ENCODE results near the gene SVEP1.

SVEP1 gene

GRCh38 chr9:110451726-110452125, 127.8 kb downstream of the SVEP1 start:
- H3F3A ChIP-seq (ENCODE audit: control insufficient read depth, insufficient read depth): no peaks in the 10 kb centered on the region
- H3K9me3 ChIP-seq (ENCODE audit: control insufficient read depth, insufficient read depth, low read length): no peaks in the 10 kb centered on the region
- no peaks in the 10 kb centered on the region for H3K4me1 ChIP-seq (ENCODE audit: control insufficient read depth, low read length)
- no peaks in the 10 kb centered on the region for H4K20me1 ChIP-seq (ENCODE audit: control insufficient read depth, insufficient read depth, low read depth, low read length)
- no peaks in the 10 kb centered on the region for H3K36me3 ChIP-seq (ENCODE audit: control insufficient read depth, low read length)
- H3K27ac ChIP-seq (ENCODE audit: low read depth, low read length): no peak overlapping the region
- no peak overlapping the region for H3K4me3 ChIP-seq (ENCODE audit: low read length)
- TF ChIP-seq EZH2phosphoT487 (IDR thresholded peaks at IDR 0.05; ENCODE audit: borderline replicate concordance, low read length) (no peak), CTCF (IDR thresholded peaks at IDR 0.05; ENCODE audit: low read depth, low read length, poor library complexity, severe bottlenecking) (no peak)
- no peaks in the 10 kb centered on the region for H3K79me2 ChIP-seq (ENCODE audit: control insufficient read depth, low read length)
- H3K9me2 ChIP-seq (replicated peaks; ENCODE audit: control insufficient read depth, low read length): no peaks in the 10 kb centered on the region
- H3K4me2 ChIP-seq (ENCODE audit: low read length): no peak overlapping the region
- no peaks in the 10 kb centered on the region for H3K27me3 ChIP-seq (ENCODE audit: control insufficient read depth, low read length)

GRCh38 chr9:110447476-110447875, 132.1 kb downstream of the SVEP1 start:
- Histone ChIP-seq H4K20me1 (ENCODE audit: control insufficient read depth, insufficient read depth, low read depth, low read length) (no peaks in the 10 kb centered on the region), H3K36me3 (ENCODE audit: control insufficient read depth, low read length) (no peaks in the 10 kb centered on the region)
- no peak for TF ChIP-seq EZH2phosphoT487 (IDR thresholded peaks at IDR 0.05; ENCODE audit: borderline replicate concordance, low read length)

GRCh38 chr9:110446171-110446570, 133.4 kb downstream of the SVEP1 start:
- Histone ChIP-seq H3K27me3 (ENCODE audit: control insufficient read depth, low read length) (no peaks in the 10 kb centered on the region), H3K79me2 (ENCODE audit: control insufficient read depth, low read length) (no peaks in the 10 kb centered on the region), H3K9me2 (replicated peaks; ENCODE audit: control insufficient read depth, low read length) (no peaks in the 10 kb centered on the region), H4K20me1 (ENCODE audit: control insufficient read depth, insufficient read depth, low read depth, low read length) (no peaks in the 10 kb centered on the region), H3K27ac (ENCODE audit: low read depth, low read length) (no peak overlapping the region), H3F3A (ENCODE audit: control insufficient read depth, insufficient read depth) (no peaks in the 10 kb centered on the region), H3K36me3 (ENCODE audit: control insufficient read depth, low read length) (no peaks in the 10 kb centered on the region), H3K9me3 (ENCODE audit: control insufficient read depth, insufficient read depth, low read length) (no peaks in the 10 kb centered on the region), H3K4me2 (ENCODE audit: low read length) (no peak overlapping the region), H3K4me3 (ENCODE audit: low read length) (no peak overlapping the region), H3K4me1 (ENCODE audit: control insufficient read depth, low read length) (no peaks in the 10 kb centered on the region)
- TF ChIP-seq CTCF (IDR thresholded peaks at IDR 0.05; ENCODE audit: low read depth, low read length, poor library complexity, severe bottlenecking) (no peak), EZH2phosphoT487 (IDR thresholded peaks at IDR 0.05; ENCODE audit: borderline replicate concordance, low read length) (no peak)

More at GRCh38 chr9:110447476-110447875, 132.1 kb downstream of the SVEP1 start:
- no peak overlapping the region for H3K27ac ChIP-seq (ENCODE audit: low read depth, low read length)
- H3K9me2 ChIP-seq (replicated peaks; ENCODE audit: control insufficient read depth, low read length): no peaks in the 10 kb centered on the region
- H3K27me3 ChIP-seq (ENCODE audit: control insufficient read depth, low read length): no peaks in the 10 kb centered on the region
- no peaks in the 10 kb centered on the region for H3F3A ChIP-seq (ENCODE audit: control insufficient read depth, insufficient read depth)
- no peak overlapping the region for H3K4me2 ChIP-seq (ENCODE audit: low read length)
- H3K79me2 ChIP-seq (ENCODE audit: control insufficient read depth, low read length): no peaks in the 10 kb centered on the region
- no peaks in the 10 kb centered on the region for H3K4me1 ChIP-seq (ENCODE audit: control insufficient read depth, low read length)
- H3K9me3 ChIP-seq (ENCODE audit: control insufficient read depth, insufficient read depth, low read length): no peaks in the 10 kb centered on the region
- no peak overlapping the region for H3K4me3 ChIP-seq (ENCODE audit: low read length)

GRCh38 chr9:110444911-110445310, 134.6 kb downstream of the SVEP1 start:
- Histone ChIP-seq H3F3A (ENCODE audit: control insufficient read depth, insufficient read depth) (no peaks in the 10 kb centered on the region), H3K79me2 (ENCODE audit: control insufficient read depth, low read length) (no peaks in the 10 kb centered on the region), H3K4me3 (ENCODE audit: low read length) (no peak overlapping the region), H3K9me2 (replicated peaks; ENCODE audit: control insufficient read depth, low read length) (no peaks in the 10 kb centered on the region), H3K27me3 (ENCODE audit: control insufficient read depth, low read length) (0 out of 2 replicates have a peak, but pooled peaks cover 4% of the 10 kb centered on the region), H4K20me1 (ENCODE audit: control insufficient read depth, insufficient read depth, low read depth, low read length) (no peaks in the 10 kb centered on the region), H3K36me3 (ENCODE audit: control insufficient read depth, low read length) (no peaks in the 10 kb centered on the region), H3K9me3 (ENCODE audit: control insufficient read depth, insufficient read depth, low read length) (no peaks in the 10 kb centered on the region), H3K27ac (ENCODE audit: low read depth, low read length) (no peak overlapping the region), H3K4me1 (ENCODE audit: control insufficient read depth, low read length) (no peaks in the 10 kb centered on the region), H3K4me2 (ENCODE audit: low read length) (no peak overlapping the region)
- TF ChIP-seq CTCF (IDR thresholded peaks at IDR 0.05; ENCODE audit: low read depth, low read length, poor library complexity, severe bottlenecking) (no peak), EZH2phosphoT487 (IDR thresholded peaks at IDR 0.05; ENCODE audit: borderline replicate concordance, low read length) (no peak)

All from DOHH2 (cell line).